ENCODE data around the gene PRX.
"Not testable (repeated sequence)": the region's sequence is repeated elsewhere in the genome, so short reads cannot be mapped to it uniquely, and the experiment has no call there.

The PRX gene

DNA sequence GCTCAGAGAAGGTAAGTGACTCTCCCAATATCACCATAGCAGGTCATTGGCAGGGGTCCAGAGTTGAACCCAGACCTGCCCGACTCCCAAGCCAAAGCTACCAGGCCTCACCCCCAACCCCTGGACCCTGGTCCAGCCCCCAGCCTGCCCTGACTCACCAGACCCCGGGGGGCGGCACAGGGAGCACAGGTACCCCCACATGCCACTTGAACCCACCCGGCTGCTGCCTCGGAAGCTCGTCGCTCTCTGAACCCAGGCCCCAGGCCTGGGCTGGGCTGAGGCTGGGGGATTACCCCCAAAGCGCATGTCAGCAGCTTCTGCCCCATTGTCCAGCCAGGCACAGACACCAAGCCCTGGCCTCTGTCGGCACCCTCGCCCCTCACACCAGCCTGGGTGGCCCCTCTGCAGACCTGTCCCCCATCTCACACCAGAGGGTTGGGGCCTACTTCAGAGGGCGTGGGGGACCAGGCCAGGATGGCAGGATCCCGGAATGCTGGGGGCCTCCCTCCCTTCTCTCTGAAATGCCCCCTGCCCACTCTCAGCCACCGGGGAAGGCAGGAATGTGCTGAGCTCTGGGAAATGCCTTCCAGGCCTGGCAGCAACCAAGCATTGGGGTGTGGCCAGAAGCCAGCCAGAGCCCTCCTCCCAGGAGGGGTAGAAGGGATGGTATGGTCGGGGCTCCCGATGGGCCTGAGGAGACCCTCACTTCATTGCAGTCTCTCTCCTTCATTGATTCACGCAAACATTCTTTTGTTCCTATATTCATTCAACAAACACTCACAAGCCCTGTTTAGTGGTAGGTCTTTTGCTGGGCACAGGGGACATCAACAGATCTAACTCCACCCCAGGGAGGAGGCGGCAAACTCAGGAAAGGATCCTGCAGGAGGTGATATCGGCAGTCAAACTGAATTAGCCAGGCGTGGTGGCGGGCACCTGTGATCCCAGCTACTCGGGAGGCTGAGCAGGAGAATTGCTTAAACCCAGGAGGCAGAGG, 1.7 kb upstream of the PRX start:
- no peak for DNase-seq

DNA sequence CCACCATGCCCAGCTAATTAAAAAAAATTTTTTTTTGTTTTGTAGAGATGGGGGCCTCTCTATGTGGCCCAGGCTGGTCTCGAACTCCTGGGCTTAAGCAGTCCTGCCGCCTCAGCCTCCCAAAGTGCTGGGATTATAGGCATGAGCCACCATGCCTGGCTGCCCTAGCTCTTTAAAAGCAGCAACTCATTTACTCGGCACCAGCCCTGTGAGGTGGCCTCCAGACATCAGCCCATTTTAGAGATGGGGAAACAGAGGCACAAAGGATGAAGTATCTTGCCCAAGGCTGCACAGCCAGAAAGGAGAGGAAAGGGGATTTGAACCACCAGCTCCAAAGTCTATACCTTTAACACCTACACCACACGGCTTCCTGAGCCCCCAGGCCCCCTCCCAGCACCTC, 312 bp downstream of the PRX start:
- DNase-seq: no peak

DNA sequence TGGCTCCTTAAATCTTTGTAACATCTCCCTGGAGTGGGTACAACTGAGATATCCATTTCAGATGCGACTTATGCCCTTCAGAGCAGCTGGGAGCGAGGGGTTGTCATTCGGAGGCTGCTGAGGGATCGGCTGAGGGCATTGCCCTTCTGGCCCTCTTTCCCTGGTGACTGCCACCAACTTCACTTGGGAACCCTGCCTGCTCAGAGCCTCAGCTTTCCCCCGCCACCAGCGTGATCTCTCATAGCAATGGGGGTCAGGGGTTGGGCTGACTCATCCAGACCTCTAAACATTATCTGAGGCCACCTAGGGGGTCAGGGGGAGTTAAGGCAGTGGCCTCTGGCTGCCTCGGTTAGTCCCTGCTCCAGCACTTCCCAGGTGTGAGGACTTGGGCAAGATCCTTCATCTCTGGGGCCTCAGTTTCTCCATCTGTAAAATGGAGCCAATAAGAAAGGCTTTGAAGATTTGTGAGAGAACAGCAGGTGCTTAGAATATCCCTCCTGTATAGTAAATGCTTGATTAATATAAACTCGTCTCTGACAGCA, 1.1 kb downstream of the PRX start:
- DNase-seq: no peak

DNA sequence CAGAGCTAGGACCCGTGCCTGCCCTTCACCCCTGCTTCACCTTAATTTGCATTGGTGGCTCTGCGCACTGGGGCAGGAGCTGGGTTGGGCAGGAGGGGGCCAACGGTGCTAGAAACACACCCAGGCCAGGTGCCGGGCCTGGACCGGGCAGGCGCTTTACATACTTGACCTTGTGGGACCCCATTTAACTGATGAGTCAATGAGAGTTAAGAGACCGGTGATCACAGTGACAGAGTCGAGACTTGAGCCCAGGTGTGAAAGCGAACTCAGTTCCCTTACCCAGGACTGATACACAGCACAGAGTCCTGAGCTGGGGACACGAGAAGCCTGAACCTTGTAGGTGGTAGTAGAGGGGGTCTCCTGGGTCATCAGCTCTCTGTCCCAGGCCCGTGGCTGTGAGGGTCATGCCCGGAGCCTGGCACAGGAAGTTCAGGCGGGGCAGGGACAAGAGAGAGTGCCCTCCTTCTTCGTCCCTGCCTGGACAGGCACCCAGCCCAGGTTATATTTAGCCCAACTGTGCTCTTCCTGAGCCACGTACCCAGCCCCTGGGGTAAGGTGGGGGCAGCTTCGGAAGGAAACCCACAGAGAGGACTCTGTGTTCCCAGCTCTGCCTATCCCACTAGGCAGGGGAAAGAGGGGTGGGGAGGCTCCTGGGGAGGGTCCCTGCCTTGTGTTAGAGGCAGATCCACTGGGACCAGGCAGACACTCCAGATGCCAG, 1.9 kb downstream of the PRX start:
- DNase-seq: no peak

DNA sequence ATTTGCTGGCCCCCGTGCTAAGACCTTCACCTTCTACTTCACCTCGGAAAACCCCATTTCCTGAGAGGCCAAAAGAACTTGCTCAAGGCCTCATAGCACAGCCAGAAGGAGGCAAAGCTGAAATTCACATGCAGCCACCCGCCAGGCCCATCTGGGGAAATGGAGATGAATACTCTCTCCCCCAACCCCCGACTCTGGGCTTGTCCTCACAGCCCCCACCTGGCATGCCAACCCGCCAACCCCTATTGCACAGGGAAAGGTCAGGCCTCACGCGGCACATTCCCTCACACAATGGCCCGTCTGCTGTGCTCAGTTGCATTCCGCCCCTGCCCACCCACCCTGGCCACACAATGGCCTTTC, 3.2 kb downstream of the PRX start:
- DNase-seq: no peak

DNA sequence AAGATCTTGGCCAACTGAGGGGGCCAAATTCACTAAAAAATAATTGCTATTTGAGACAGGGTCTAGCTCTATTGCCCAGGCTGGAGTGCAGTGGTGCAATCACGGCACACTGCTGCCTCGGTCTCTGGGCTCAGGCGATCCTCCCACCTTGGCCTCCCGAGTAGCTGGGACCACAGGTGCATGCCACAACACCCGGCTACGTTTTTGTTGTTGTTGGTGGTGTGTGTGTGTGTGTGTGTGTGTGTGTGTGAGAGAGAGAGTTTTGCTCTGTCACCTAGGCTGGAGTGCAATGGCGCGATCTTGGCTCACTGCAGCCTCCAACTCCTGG, 4.6 kb downstream of the PRX start:
- DNase-seq: not testable (repeated sequence)

DNA sequence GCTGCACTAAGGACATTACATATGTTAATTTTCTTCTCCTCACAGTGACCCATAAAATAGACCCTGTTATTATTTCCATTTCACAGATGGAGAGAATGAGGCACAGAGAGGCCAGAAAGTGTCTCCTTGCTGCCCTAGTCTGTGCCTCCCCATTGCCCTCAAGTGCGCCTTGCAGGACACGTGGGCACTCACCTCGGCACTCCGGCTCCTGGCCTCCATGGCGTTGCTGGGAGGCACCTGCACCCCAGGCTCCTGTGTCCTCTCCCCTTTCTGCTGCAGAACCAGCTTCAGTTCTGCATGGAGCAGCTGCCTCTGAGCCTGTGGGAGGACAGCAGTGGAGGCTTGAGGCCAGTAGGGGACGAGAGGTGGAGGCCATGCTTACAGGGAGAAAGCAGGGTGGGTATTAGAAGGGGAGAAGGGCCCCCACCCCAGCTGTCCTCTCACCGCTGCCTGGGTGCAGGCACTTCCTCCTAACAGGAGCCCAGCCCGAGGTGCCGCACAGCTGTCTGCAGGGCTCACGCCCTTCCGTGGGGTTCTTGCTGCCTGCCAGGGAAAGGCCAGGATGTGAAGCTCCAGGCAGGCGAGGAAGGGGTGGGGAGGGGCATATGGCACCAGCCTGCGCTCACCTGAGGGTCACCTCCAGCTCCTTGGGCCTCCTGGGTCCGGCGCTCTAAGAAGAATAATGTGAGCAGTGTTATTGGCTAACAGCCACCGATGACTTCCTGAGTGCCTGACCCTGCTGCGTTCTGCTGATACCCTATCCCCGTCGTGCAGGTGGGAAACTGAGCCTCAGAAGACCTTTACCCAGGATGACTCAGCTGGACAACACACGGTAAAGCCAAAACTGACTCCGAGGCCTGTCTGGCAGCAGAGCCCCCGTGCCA, 5.2 kb downstream of the PRX start:
- no peak for DNase-seq

DNA sequence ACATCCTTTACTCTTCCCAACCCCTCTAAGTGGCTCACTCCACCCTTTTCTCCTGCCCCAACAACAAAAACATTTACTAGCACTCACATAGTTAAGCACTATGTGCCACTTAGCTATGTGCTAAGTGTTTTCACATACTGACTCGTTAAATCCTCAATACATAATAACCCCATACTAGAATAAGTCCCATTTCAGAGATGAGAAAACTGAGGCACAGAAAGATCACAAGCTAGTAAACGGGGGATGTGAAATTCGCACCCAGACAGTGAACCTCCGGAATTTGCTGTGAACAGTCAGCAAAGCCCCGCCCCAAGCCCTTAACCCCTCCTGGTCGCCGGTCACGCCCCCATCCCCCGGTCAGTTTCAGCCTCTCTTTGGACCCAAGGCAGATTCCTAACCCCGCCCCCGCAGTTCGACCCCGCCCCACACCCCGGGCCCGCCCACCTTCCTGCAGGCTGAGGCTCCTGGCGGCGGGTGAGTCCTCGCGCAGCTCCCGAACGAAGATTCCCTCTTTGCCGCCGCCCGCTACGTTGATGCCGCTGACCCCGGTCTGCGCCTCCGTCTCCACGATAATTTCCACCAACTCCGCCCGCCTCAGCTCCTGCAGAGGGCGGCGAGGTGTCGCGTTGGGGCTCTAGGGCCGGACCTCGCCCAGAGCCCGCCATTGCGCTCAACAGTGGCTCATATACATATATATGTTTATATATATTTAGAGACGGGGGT, 9.8 kb downstream of the PRX start:
- DNase-seq: peak; percentile 81

DNA sequence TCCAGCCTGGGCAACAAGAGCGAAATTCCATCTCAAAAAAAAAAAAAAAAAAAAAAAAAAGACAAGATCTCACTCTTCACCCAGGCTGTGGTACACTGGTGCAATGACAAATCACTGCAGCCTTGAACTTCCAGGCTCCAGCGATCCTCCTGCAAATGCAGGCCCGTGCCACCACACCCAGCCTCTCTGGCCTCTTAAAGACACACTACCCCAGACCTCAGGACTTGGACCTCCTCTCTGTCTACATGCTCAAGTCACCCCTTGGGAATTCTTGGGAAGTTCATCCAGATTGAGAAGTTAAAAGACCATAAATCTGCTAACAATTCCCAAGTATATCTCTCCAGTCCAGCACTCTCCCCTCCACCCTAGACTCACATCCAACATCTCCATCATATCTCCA, 12.6 kb downstream of the PRX start:
- DNase-seq: no peak

DNA sequence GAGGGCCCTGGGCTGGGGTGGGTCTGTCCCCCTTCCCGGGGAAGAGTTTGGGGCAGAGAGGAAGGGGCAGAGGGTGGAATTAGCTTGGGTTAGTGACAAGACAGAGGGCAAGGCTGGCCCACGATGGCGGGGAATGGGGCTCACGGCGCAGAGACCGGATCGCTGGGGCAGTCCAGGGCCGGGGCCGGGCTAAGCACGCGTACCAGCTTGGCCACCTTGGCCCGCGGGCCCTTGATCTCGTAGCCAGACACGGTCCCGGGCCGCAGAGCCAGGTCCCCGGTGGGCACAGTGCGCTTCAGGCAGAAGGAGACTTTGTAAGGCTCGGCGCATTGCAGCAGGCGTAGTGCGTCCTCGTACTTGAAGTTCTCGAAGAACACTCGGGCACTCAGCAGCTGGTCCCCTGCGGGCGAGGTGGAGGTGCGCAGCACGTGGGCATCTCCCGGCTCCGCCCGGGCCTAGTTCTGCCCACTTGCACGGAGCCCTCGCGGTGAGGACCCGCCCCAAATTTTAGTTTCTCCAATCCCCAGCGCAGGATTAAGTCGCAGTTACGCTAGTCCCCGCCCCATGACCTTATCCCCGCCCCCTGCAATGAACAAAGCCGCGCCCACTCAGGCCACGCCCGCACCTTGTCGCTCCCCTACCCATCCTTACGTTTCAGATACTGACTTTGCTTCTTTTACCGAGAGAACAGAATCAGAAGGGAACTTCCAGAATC, 14.6 kb downstream of the PRX start:
- peak; percentile 78 for DNase-seq

DNA sequence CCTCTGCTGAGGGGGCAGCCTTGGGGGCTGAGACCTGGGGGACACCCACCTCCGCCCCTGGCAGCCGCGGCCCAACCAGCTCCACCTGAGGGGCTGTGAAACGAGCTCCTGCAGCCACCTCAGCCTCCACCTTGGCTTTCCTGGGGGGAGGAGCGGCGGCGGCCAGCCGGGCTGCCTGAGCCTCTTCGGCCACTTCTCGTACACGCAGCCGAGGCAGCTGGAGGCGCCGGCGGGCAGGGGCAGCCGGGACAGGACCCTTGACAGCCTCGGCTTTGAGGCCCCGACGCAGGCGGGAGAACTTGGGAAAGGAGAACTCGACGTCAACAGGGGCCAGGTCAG, 15.6 kb downstream of the PRX start:
- DNase-seq: no peak

DNA sequence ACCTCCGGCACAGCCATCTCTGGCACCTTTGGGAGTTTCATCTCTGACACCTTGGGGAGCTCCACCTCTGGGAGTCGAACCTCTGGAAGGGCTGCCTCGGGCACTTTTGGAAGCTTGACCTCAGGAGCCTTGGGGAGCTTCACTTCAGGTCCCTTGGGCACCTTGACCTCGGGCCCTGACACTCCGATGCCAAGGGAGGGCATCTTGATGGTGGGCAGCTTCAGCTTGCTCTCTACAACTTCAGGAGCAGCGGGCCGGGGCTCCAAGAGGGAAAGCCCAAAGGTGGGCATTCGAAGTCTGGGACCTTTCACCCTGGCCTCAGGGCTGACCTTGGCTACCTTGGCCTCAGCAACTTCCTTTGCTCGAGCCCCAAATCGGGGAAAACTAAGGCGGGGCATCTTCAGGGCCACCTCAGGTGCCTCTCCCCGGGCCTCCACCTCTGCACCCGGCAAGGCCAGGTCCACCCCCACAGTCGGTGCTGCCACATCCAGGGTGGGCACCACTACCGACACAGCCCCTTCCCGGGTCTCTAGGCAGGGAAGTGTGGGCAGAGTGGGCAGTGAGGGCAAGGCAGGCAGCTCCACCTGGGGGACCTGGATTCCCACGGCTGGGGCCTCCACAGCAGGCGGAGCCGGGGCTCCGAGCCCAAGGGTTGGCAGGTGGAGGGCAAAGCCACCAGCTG, 16.2 kb downstream of the PRX start:
- DNase-seq: no peak

DNA sequence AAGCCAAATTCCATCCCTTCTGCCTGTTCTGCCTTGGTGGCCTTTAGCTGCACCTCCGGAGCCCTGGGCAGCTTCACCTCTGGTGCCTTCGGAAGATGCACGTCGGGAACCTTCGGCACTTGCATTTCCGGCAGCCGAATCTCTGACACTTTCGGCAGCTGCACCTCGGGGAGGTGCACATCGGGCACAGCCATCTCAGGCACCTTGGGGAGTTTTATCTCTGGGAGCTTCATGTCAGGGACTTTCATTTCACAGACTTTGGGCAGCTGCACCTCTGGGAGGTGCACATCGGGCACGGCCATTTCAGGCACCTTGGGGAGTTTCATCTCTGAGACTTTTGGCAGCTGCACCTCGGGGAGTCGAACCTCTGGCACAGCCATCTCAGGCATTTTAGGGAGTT, 17.2 kb downstream of the PRX start:
- no peak for DNase-seq

DNA sequence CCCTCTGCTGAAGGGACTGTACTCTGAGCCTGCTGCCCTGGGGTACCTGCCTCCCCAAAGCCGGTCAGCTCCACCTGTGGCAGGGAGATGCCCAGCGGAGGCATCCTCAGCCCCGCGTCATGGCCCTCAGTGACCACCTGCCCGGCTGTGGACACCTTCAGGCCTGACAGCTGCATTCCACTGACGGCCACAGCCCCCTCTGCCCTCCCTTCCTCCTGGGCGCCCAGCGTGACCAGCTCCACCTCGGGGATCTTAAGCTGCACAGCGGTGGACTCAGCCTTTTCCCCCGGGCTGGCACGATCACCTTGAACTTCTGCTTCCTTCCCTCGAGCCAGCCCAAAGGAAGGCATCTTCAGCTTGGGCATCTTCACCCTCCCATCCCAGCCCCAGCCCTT, 18.4 kb downstream of the PRX start:
- no peak for DNase-seq

DNA sequence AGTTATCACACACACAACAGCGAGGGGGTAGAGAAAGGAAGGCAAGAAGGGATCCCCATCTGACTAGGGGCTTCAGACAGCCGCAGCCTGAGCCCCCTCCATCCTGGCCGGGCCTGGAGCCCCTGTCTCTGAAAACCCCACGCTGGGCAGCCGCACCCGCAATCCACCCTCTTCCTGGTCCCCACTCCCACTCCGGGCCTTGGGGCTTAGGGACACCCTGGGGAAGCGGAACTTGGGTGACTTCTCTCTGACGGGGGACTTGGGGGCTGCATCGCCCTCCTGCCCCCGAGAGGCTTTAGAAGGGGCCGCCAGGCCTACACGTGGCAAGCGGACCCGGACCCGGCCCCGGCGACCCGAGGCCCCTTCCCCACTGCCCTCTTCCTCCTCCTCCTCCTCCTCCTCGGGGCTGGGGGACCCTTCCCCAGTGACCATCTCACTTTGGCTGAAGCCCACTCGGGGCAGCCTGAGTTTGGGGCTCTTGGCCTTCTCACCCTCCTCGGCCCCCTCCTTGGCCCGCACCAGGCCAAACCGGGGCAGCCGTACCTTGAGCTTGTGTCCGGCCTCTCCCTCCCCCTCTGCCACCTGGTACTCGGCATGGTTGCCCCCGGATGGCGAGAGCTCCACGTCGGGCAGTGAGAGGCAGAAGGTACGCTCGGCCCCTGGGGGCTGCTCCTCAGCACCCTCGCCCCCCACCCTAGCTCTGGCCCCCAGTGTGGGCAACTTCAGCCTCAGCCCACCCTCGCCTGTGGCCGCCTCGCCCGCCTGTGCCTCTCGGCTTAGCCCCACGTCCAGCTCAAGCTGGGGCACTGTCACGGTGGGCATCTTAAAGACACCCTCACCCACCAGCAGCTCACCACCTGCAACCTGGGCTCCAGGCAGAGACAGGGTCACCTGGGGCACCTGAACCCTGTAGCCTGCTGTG, 19.0 kb downstream of the PRX start:
- no peak for DNase-seq

DNA sequence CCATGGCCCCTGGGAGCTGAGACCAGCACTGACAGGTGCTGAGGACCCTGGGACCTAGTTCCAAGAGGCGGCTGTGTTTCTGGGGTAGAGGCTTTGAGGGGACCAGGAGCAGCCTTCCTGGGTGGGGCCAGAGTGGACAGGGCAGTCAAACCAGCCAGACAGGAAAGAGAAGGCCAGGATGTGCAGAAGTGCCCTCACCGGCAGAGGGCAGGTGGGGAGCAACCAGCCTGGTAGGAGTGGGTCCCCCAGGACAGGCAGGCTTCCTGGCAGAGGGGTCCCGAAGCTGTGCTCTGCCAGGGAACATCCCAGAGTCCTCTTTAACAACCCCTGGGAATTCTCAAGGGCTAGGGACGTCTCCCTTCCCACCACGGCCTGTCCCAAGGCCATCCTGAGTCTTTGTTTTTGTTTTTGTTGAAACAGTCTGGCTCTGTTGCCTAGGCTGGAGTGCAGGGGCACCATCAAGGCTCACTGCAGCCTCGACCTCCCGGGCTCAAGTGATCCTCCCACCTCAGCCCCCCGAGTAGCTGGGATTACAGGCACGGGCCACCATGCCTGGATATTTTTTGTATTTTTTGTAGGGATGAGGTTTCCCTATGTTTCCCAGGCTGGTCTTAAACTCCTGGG, 20.2 kb downstream of the PRX start:
- DNase-seq: no peak

DNA sequence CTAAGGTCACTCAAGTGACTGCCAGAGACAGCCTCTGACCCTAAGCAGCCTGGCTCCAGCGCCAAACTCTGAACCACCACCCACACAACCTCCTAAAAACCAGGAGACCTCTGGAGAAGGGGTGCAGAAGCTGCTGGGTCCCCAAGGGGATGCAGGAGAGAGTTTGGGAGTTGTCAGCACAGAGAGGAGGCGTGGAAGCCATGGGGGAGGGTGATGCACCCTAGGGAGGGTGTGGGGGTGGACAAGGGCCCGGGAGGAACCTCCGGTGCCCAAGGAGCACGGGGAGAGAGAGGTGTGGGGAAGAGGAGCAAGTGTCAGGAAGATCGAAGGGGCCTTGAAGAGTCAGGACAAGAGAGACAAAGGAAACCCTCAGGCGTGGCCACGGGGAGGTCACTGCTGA, 21.1 kb downstream of the PRX start:
- DNase-seq: no peak

DNA sequence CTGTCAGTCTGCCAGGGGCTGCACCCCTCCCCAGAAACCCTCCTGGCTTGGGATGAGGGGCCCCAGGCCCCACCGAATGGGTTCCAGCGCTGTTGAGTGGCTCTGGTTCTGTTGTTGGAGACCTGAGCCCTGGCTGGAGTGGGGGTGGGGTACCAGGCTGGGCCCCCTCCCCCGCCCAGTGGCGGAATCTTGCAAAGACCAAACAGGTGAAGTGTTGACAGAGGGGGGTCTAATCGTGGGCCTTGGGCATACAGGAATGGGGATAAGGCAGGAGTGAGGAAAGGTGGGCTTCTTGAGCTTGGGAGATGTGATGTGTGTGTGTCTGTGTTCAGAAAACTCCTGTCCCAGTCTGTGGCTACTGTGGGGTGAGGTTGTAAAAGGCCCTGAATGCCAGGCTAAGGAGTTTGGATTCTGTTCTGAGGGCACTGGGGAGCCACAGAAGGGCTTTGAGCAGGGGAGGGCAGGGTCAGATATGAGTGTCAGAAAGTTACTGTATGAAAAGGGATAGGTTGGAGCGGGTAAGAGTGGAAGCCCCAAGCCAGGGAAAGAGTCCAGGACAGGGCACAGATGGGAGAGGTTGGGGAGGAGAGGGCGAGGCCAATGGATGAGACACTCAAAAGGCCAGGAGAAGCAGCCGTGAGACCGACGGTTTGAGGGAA, 23.0 kb downstream of the PRX start, which contains the start of gene HIPK4:
Gene HIPK4, minus strand, starts transcription at position 98 of the 659 bp plus-strand sequence. CDS start 279 bp downstream, outside the sequence.
- DNase-seq: no peak

Data from stimulated activated CD4-positive, alpha-beta T cell treated with anti-CD3 and anti-CD28 coated beads, Interleukin-1b, Interleukin-23, amount 100 ng/mL, for 48 hours (primary cell).